ENCODE results near the gene ADAMTS3. TPM values are rescaled to one million over a fixed set of nuclear protein-coding genes. Genes with fewer than 3 reads are reported as not detected.

ADAMTS3 gene
- total RNA-seq, 2 donors from 2014 or later, result 1.2 to 2.8 TPM

DNA sequence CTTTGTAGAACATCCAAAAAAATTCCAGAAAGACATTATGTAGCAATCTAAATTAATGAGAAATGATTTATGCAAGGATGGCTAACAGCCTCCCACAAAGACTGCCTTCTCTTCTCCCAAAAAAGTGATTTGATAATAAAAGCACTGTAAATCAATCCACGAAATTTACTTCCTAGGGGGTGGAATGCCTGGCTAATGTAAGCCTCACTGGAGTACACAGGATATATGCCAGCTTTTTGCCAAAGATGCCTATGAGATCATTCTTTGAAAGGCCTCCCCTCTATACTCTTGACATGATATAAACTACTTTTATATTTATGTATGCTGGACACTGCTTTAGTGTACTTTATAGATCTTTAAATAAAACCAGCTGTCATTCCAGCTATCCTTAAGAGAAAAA lies 211.1 kb downstream of the ADAMTS3 start:
- Histone ChIP-seq H3K27me3 (no peaks in the 10 kb centered on the region), H3K4me3 (no peak overlapping the region), H3K27ac (no peak overlapping the region), H3K36me3 (no peaks in the 10 kb centered on the region), H3K4me1 (no peaks in the 10 kb centered on the region), H3K9me3 (no peaks in the 10 kb centered on the region)
- TF ChIP-seq, protein P1, sequence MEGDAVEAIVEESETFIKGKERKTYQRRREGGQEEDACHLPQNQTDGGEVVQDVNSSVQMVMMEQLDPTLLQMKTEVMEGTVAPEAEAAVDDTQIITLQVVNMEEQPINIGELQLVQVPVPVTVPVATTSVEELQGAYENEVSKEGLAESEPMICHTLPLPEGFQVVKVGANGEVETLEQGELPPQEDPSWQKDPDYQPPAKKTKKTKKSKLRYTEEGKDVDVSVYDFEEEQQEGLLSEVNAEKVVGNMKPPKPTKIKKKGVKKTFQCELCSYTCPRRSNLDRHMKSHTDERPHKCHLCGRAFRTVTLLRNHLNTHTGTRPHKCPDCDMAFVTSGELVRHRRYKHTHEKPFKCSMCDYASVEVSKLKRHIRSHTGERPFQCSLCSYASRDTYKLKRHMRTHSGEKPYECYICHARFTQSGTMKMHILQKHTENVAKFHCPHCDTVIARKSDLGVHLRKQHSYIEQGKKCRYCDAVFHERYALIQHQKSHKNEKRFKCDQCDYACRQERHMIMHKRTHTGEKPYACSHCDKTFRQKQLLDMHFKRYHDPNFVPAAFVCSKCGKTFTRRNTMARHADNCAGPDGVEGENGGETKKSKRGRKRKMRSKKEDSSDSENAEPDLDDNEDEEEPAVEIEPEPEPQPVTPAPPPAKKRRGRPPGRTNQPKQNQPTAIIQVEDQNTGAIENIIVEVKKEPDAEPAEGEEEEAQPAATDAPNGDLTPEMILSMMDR (IDR thresholded peaks at IDR 0.05), result no peak
- DNase-seq (ENCODE audit: low spot score), result no peak

DNA sequence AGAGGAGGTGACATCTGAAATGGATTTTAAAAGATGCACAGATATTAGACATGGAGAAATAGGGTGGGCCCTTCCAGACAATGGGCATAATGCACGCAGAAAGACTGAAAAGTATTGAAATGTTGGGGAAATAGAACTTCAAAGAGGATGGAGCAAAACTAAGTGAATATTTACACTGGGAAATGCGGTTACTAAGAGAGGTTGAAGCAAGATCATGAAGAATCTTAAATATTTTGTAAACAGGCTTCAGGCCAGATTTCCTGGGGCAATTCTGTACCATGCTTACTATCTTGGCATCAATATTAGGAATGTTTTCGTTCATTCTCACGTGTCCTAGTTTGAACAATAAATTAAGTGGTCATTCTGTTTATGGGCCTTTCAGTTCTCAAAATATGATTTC lies 216.3 kb downstream of the ADAMTS3 start:
- Histone ChIP-seq H3K27me3 (no peaks in the 10 kb centered on the region), H3K9me3 (no peaks in the 10 kb centered on the region), H3K4me1 (no peaks in the 10 kb centered on the region), H3K36me3 (no peaks in the 10 kb centered on the region), H3K27ac (no peak overlapping the region), H3K4me3 (no peak overlapping the region)
- TF ChIP-seq, protein P1 (IDR thresholded peaks at IDR 0.05), result no peak
- no peak for DNase-seq (ENCODE audit: low spot score)

DNA sequence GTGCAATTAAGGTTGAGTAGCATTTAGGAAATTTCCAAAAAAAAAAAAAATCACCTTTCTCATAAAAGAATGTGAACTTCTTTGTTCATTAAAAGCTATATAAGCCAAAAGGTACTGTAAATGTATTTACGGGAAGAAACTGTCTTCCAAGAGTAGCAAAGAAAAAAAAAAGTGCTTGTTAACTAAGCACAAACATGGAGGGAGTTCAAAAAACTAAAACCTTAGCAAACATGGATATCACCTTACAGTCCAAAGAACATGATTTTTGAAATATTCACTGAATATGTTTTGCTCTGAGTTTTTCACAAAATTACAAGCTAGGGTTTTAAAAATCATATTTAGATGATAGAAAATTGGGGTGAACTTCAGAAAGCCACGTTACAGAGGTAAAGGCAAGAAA lies 217.5 kb downstream of the ADAMTS3 start:
- TF ChIP-seq, protein P1 (IDR thresholded peaks at IDR 0.05), result no peak
- Histone ChIP-seq H3K4me1 (no peaks in the 10 kb centered on the region), H3K4me3 (no peak overlapping the region), H3K27me3 (no peaks in the 10 kb centered on the region), H3K27ac (no peak overlapping the region), H3K36me3 (no peaks in the 10 kb centered on the region), H3K9me3 (no peaks in the 10 kb centered on the region)
- no peak for DNase-seq (ENCODE audit: low spot score)

DNA sequence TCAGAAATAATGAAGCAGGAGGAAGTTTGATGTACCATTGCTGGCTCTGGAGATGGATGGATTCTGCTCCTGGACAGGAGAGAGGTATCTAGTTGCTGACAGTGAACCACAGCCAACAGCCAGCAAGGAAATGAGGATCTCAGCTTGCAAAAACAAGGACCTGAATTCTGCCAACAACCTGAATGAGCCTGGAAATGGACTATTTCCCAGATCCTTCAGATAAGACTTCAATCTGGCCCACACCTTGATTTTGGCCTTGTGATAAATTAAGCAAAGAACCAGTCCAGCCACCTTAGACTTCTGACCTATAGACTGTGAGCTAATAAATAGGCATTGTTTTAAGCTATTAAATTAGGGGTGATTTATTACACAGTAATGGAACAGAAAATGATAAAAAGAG lies 220.3 kb downstream of the ADAMTS3 start:
- Histone ChIP-seq H3K4me1 (no peaks in the 10 kb centered on the region), H3K4me3 (no peak overlapping the region), H3K36me3 (no peaks in the 10 kb centered on the region), H3K27me3 (no peaks in the 10 kb centered on the region), H3K9me3 (no peaks in the 10 kb centered on the region), H3K27ac (no peak overlapping the region)
- DNase-seq (ENCODE audit: low spot score), result no peak
- TF ChIP-seq, protein P1 (IDR thresholded peaks at IDR 0.05), result no peak

DNA sequence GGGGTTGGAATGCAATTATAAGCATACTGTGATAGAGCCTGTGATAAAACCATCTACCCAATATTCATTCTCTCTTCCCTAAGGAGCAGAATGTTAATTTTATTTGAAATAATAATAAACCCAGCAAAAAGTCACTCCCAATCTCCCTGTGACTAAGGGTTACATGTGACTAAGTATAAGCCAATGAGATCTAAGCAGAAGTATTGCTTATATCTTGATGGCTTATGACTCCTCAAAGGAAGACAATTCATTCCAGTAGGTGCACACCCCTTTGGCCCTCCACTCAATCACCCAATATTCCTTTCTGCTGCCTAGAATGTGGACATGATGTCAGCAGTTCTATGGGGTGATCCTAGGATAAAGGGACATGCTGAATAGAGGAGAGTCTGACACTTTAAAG lies 224.6 kb downstream of the ADAMTS3 start:
- Histone ChIP-seq H3K4me3 (no peak overlapping the region), H3K9me3 (no peaks in the 10 kb centered on the region), H3K27me3 (no peaks in the 10 kb centered on the region), H3K4me1 (no peaks in the 10 kb centered on the region), H3K27ac (no peak overlapping the region), H3K36me3 (no peaks in the 10 kb centered on the region)
- no peak for DNase-seq (ENCODE audit: low spot score)
- TF ChIP-seq, protein P1 (IDR thresholded peaks at IDR 0.05), result no peak

DNA sequence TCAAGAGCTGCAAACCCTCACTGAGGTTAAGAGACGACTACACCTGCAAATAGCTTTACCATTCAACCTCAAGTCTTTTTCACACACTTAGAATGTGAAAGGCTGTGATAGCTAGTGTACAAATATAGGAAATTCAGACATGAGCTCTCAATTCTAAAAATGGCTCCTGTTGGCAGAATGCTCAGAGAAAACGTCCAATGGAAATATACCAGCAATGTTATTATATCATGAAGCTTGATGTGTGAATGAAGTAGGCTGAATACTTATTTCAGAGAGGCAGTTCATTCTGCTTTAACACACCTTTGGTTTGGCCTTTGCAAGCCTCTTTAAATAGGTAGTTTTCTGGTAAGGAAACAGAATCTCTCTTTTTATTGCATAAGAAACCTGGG lies 227.6 kb downstream of the ADAMTS3 start:
- Histone ChIP-seq H3K9me3 (no peaks in the 10 kb centered on the region), H3K36me3 (no peaks in the 10 kb centered on the region), H3K4me1 (no peaks in the 10 kb centered on the region), H3K27ac (no peak overlapping the region), H3K4me3 (no peak overlapping the region), H3K27me3 (no peaks in the 10 kb centered on the region)
- no peak for DNase-seq (ENCODE audit: low spot score)
- TF ChIP-seq, protein P1 (IDR thresholded peaks at IDR 0.05), result no peak

All from right atrium auricular region (tissue), 2 donors.